NCI-H146 treated with DMSO at 0.1 percent for 48 hours (cell line): ENCODE data around the gene MBOAT7.
"Not testable (repeated sequence)": the region's sequence is repeated elsewhere in the genome, so short reads cannot be mapped to it uniquely, and the experiment has no call there.

Source experiments
- DNase-seq: peaks from one replicate; lab custom pipeline; 2025; ENCODE audit not compliant: unreplicated experiment; lab: John Stamatoyannopoulos, UW

MBOAT7 gene

GRCh38 chr19:54209811-54210494 lies 20.6 kb upstream of the MBOAT7 start:
- DNase-seq: peak; percentile 83

- no peak for DNase-seq
These were observed 19.9 kb upstream of the MBOAT7 start for GRCh38 chr19:54209058-54209810.

- DNase-seq: no peak
These were observed 19.3 kb upstream of the MBOAT7 start for GRCh38 chr19:54208784-54209057.

- no peak for DNase-seq
These were observed 18.8 kb upstream of the MBOAT7 start for GRCh38 chr19:54207983-54208783.

GRCh38 chr19:54207676-54207982 lies 18.2 kb upstream of the MBOAT7 start:
- DNase-seq: no peak

GRCh38 chr19:54207193-54207592 lies 17.8 kb upstream of the MBOAT7 start:
- not testable (repeated sequence) for DNase-seq

GRCh38 chr19:54206831-54207177 lies 17.4 kb upstream of the MBOAT7 start:
- DNase-seq: no peak

- DNase-seq: no peak
These were observed 16.9 kb upstream of the MBOAT7 start for GRCh38 chr19:54206030-54206830.

GRCh38 chr19:54204767-54205468 lies 15.5 kb upstream of the MBOAT7 start:
- no peak for DNase-seq

GRCh38 chr19:54203151-54203611 lies 13.8 kb upstream of the MBOAT7 start:
- no peak for DNase-seq

- no peak for DNase-seq
These were observed 12.6 kb upstream of the MBOAT7 start for GRCh38 chr19:54201980-54202379.

GRCh38 chr19:54201172-54201701 lies 11.9 kb upstream of the MBOAT7 start:
- no peak for DNase-seq

- DNase-seq: no peak
These were observed 10.0 kb upstream of the MBOAT7 start for GRCh38 chr19:54199401-54199800.

- DNase-seq: no peak
These were observed 7.7 kb upstream of the MBOAT7 start for GRCh38 chr19:54197121-54197520.

GRCh38 chr19:54196536-54196935 lies 7.2 kb upstream of the MBOAT7 start:
- DNase-seq: no peak

- not testable (repeated sequence) for DNase-seq
These were observed 5.1 kb upstream of the MBOAT7 start for GRCh38 chr19:54194463-54194862.

GRCh38 chr19:54193011-54193410 lies 3.6 kb upstream of the MBOAT7 start:
- no peak for DNase-seq

GRCh38 chr19:54191811-54192453 lies 2.6 kb upstream of the MBOAT7 start:
- no peak for DNase-seq

- peak; percentile 83 for DNase-seq
These were observed 1.8 kb upstream of the MBOAT7 start, which contains the start of gene TSEN34 for GRCh38 chr19:54191011-54191810. Gene TSEN34 (plus strand): TSS chr19:54191308. CDS start chr19:54191365, 57 bp downstream.
